A549 (cell line): ENCODE data around the gene TMEM269.

Experiments
- HOXA7 ChIP-seq: fragments of 250-450 bp; sonication (Bioruptor Pico); IDR thresholded peaks from 2 replicates; pipeline ENCODE4 v1.5.0; 2020; ENCODE audit warnings: mild to moderate bottlenecking, moderate library complexity
- JUN ChIP-seq, 2 experiments: fragments of >200 bp; sonication (Bioruptor Twin); formaldehyde crosslinking; IDR thresholded peaks; 2 replicates in 1 of 2; 3 replicates in 1 of 2; pipeline ENCODE4 v1.6.1; 2016 to 2017
- POLR2A ChIP-seq: IDR thresholded peaks from 2 replicates; pipeline ENCODE4 v1.6.1; 2012; ENCODE audit warnings: mild to moderate bottlenecking, low read length
- RNF2 ChIP-seq: fragments of 200-600 bp; sonication (generic); IDR thresholded peaks from 2 replicates; pipeline ENCODE4 v1.6.1; 2016; ENCODE audit warnings: low read depth, mild to moderate bottlenecking, antibody characterized with exemption, moderate library complexity, borderline replicate concordance
- SMC3 ChIP-seq: fragments of >200 bp; sonication (Bioruptor Twin); formaldehyde crosslinking; IDR thresholded peaks from 3 replicates; pipeline ENCODE4 v1.6.1; 2018; ENCODE audit warnings: inconsistent platforms

DNA sequence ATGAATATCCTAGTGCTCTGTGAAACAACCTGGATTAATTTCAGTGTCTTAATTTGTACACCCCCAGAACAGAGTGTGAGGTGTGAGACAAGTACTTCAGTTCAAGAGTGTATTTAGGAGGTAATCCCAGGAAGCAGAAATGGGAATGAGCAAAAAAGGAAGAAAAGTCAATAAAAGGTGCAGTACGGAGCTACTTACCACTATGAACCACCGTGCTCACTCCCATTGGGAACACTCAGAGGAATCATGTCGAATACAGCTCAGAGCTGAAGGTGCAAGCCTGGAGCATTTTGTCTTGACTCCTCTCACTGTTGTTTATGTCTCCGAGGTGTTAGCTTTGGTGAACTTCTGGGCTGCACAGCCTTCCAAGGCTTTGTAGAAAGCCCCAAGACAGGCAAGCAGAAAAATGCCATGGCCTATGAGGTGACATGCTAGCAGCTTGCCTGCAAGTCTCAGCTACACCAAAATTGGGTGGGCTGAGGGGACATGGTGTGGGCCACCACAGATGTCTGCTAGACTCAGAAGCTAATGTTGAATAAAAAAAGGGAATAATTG is 39.8 kb downstream of the TMEM269 start:
- TF ChIP-seq HOXA7 (no peak), RNF2 (no peak), SMC3 (no peak), POLR2A (no peak), JUN (IDR thresholded peaks at IDR 0.05) (no peak)
